Activated CD4-positive, alpha-beta T cell treated with anti-CD3 and anti-CD28 coated beads, Interleukin-2, amount 50 U/mL, for 16 hours (primary cell): Measurements from ENCODE around the gene TRIM24.
"Not testable (repeated sequence)": the region's sequence is repeated elsewhere in the genome, so short reads cannot be mapped to it uniquely, and the experiment has no call there.

Experiments used
- DNase-seq: peaks from one replicate; pipeline ENCODE4 v3.0.0-alpha.2; 2020

TRIM24 gene

DNA sequence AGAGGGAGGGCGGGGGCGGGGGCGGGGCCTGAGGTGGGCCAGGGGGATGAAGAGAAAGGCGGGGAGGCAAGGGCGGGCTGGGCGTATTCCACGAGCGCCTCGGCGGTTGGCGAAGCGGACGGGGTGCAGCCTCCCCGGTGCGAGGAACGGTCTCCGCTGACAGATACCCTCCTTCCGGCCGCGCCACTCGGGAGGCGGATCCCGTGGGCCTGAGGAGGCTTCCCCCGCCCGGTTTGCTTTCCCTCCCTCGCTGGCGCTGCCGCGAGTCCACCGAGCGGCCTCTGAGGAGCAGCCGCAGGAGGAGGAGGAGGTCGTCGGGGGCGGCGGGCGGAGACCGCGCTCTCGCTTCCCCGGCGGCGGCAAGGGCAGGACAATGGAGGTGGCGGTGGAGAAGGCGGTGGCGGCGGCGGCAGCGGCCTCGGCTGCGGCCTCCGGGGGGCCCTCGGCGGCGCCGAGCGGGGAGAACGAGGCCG, at the start of gene TRIM24:
TRIM24 (plus strand) TSS at position 84 of the 473 bp plus-strand sequence; CDS start at position 374, 290 bp downstream.
- DNase-seq, result no peak

GRCh38 chr7:138412077-138412476, 48.0 kb upstream of the TRIM24 start:
- DNase-seq, result not testable (repeated sequence)

DNA sequence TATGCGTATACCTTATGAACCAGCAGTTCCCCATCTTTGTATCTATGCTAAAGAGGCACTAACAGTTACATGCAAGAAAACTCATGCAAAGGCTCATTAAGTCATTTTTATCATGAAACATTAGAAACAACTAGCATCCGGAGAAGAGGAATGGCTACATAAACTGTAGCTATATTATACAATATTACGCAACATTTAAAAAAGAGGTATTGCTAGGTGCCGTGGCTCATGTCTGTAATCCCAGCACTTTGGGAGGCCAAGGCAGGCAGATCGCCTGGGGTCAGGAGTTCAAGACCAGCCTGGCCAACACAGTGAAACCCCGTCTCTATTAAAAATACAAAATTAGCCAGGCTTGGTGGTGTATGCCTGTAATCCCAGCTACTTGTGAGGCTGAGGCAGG, 47.1 kb upstream of the TRIM24 start:
- DNase-seq, result not testable (repeated sequence)

DNA sequence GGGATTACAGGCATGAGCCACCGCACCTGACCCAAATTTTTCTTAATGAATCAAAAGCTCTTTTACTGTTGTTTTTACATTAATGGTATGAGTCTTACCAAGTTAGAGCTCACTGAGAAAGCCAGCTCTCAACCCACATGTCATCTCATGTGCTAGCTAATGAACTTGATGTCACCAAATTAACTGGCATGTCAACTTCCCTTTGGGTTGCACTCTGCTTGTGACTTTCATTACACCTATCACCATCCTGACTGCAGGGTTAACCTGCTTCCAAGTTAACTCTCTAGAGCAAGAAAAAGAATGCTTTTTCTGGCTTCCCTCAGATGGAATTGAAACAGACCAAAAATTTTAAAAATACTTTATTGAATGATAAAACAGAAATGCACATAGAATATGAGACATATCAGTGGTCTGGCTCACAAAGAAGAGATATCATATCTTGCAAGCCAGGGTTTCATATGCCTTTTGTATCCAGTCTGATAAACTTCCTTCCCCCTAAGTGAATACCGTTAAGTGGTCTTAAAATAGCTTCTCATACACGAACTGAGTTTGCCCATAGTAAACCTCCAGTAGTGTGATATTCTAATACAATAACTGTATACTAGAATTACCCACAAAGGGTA, 42.9 kb upstream of the TRIM24 start:
- no peak for DNase-seq

DNA sequence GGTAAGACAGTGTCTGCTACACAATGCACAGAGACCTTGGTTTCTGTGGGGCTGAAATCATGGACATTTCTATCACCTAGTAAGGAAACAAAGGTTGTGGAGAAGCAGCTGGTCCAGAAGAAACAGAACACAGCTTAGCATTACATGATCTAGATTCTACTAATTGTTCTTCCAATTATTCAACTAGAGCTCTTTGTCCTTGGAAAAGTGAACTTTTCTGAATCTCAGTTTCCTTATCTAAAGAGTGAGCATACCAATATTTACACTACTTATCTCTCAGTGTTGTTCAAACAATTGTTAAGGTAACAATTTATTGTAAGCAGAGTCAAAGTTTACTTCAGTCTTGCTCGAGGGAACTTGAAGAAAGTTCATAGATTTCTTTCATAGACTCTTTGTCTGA, 42.3 kb upstream of the TRIM24 start:
- DNase-seq, result no peak

GRCh38 chr7:138418403-138418802, 41.7 kb upstream of the TRIM24 start:
- not testable (repeated sequence) for DNase-seq

DNA sequence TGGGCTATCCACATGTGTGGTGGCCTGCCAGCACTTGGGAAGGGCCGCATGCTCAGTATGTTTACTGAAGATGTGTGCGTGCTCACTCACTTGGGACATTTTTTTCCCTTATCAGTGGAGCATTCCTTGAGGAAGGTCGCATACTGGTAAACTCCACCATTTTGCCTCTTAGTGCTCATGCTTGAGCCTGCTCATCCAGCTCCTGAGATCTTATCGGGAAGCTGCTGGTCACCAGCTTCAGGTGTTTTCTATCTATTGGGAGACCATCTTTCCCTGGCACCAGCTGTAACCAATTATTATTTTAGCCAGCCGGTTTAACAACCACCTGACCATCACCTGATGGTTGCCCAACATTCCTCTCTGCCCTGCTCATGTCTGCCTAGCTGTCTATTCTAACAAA, 35.0 kb upstream of the TRIM24 start:
- DNase-seq, result no peak

DNA sequence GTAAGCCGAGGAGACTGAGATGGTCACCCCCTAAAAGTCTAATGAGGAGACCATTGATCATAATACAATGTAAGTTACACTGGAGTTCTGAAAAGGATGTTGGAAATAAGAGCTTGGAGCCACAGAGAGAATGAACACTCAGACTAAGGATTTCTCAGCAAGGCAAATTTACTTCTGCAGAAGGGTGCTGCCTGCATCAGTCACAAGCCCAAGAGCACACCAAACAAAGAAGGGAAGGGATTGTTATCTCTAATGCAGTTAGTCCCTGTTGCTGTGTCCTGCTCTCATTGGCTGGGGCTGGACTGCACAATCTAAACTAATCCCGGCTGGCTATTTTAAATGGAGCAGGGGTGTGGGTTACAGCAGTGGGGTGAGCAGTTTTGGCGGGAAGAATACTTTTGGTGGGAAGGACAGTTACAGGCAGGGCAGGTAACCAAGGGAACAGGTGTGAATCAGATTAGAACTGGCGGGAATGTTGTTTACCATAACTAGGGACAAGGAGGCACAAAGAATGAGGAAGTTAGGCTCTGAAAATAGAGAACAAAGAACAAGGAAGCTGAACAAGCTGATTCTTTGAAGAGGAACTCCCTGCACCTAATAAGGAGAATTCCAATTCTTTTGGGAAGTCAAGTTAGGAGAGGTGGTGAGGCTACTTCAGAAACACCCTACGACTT, 30.3 kb upstream of the TRIM24 start:
- DNase-seq, result no peak

DNA sequence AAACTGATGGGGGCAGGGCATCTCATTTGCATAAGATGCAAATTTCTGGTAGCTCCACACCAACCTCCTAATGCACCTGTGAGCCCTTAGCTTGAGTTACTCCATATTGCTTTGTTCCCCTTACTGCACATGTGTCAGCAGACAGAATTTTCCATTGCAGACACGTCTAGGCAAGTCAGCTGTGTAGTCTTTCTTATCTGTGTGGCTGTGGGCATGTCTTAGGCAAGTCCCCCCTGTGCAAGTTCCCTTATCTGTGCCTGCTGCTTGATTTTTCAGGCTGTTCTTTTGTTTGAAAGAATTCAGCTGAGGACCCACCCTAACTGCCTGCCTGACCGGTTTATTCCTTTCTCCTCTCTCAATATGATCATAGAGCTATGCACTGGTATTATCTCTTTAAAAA, 28.5 kb upstream of the TRIM24 start:
- no peak for DNase-seq

DNA sequence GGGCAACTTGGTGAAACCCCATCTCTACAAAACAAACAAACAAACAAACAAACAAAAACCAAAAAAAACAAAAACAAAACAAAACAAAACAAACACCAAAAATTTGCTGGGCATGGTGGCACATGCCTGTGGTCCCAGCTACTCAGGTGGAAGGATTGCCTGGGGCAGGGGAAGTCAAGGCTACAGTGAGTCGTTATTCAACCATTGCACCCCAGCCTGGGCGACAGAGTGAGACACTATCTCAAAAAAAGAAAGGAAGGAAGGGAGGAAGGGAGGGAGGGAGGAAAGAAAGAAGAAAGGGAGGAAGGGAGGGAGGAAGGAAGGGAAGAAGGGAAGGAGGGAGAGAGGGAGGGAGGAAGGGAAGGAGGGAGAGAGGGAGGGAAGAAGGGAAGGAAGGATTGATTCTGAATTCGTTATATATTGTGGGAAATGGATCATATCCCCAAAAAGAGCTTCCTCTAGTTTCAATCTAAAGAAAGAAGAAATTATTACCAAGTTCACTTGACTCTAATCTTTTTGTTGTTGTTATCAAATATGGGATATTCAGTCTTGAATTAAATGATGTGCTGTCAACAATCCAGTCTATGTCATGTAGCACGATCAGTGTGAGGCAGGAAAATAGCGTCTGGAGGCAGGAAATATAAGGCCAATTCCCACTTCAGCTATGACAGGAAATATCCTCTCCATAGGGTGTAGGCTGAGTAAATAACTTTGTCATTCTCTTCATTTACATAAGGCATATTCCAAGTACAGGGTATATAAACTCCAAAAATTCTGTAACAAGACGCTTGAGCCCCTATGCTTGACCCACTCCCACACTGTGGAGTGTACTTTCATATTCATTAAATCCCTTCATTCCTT, 26.2 kb upstream of the TRIM24 start:
- no peak for DNase-seq

- no peak for DNase-seq
Observed at GRCh38 chr7:138434597-138435019, 25.5 kb upstream of the TRIM24 start.

- DNase-seq, result no peak
Observed at GRCh38 chr7:138435231-138435919, 24.7 kb upstream of the TRIM24 start.

- no peak for DNase-seq
Observed at GRCh38 chr7:138436388-138436787, 23.7 kb upstream of the TRIM24 start.

DNA sequence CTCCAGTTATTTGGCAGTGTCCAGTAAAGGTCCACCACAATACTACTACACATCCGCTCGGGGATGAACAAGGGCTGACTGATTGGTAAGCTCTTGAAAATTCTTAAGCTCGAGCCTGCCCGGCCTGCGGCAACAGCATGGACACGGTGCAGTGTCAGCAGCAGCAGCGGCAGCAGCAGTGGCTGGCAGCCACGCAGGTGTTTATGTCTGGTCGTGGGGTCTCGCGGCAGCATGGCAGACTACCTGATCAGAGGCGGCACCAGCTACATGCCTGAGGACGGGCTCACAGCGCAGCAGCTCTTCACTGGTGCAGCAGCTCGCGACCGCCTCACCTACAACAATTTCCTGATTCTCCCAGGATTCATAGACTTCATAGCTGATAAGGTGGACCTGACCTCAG, 19.6 kb upstream of the TRIM24 start:
- DNase-seq, result no peak

- DNase-seq, result no peak
Observed at GRCh38 chr7:138442822-138443221, 17.2 kb upstream of the TRIM24 start.

DNA sequence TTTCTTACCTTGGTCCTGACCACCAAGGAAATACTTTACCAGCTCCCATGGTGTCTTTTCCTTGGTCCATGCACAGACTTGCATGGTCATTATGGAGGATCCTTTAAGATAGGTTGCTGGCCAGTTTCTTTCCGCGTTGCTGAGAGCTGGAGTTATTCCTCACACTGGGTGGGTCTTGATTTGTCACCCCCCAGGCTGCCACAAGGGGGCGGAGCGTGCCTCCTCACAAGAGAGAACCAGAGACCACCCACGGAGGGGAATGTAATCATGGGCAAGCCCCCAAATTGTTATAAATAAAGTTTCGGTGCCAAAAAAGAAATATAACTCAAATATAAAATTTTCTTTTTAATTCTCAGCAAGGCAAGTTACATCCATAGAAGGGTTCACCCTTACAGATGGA, 10.5 kb upstream of the TRIM24 start:
- DNase-seq, result peak; percentile 13

DNA sequence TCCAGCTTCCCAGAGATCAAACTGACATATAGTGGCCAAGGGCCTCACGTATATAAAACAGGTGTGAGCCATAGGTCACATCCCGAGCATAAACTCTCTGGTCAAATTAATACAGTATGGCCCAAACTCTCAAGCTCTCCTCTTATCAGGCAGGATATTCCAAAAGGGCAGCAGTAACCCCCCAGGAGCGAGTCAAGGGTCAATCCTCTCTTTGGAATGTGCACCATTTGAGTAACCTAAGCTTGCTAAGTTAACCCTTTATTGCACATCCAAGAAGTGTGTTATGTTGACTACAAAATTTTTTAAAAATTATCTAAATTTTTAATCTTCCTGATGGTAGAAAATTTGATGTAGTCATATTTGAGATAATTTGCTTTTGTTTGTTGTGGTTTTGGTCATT, 4.5 kb upstream of the TRIM24 start:
- DNase-seq, result no peak

- no peak for DNase-seq
Observed at GRCh38 chr7:138456220-138456619, 3.8 kb upstream of the TRIM24 start.

DNA sequence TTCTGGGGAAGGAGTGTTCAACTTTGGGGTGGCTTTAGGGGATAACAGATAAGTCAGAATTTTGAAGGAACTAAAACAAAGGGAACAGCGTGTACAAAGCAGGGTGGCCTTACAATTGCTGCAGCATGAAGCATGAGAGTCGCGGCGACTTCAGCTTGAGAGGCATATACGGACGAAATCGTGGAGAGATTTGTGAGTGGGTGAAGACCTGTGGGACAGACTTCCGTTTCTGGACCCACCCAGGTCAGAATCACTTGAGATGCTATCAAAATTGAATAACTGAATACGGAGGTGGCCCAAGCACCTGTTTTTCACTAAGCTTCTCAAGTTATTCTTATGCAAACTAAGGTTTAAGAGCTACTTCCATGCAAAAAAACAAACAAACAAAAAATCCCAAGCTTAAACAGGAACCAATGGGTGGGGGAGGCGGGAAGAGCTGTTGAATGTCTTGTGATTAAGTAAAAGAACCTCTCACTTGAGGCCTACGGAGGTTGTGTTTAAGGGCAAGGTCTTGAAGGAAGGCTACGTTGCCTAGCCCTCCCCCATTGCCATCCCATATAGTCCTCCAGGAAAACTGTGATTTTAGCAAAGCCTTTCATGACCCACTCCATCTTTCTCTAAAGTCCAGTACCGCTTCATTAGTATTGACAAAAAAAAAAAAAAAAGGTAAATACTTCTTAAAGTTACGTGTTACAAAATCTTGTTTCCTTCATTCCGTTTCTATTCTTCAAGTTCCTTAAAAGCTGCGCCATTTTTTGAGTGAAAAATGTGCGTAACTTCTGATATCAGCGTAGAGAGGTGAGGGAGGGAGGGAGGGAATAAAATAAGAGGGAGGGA, 1.3 kb upstream of the TRIM24 start:
- no peak for DNase-seq

DNA sequence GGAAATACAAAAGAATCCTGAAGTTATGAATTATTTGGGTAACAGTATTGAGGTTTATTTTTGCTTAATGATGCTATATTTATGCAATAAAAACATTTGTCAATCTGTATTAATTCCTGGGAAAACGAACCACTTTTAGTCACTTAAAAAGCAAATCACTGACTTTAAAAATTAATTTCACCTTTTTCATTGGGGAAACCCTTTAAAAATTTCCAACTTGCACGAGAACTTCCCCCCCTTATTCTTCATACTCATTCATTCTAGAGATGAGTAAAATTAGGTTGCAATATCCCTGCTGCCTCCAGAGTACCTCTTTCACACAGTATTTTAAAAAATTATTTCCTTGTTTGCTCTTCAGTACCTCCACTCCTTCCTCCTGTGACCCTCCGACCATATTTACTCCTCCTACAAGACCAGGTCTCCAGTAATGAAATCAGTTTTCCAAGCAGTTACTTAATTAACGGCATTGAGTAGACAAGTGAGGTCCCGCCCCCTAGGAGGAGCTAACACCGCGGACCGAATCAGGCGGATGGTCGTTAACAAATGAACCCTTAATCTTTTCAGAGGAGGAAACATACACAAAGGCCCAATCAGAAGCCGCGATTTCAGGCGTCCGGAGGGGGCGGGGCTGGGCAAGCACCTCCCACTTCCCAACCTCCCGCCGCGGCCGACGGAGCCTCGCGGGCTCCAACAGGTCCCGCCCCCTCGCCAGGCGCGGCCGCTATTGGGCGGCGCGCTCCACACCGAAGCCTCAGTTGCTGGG, 465 bp upstream of the TRIM24 start:
- peak; percentile 98 for DNase-seq
